CD14-positive monocyte (primary cell): Measurements from ENCODE around the gene C11orf98. TPM values are rescaled to one million over a fixed set of nuclear protein-coding genes. Genes with fewer than 3 reads are reported as not detected.
A peak's percentile ranks its signal among the peaks of the same experiment; 100 is the strongest.

Experiments
- DNase-seq, 3 donors: peaks; one replicate each; pipeline ENCODE4 v3.0.0-alpha.2; 2011 to 2022
- H2AFZ ChIP-seq: 2 replicates; pipeline ENCODE4 v1.6.0; 2012; ENCODE audit warnings: mild to moderate bottlenecking, low read depth, low read length, inconsistent platforms; ENCODE audit not compliant: insufficient read depth, poor library complexity, severe bottlenecking
- H3K27ac ChIP-seq, 2 donors: 1 replicate in 1 of 2; 2 replicates in 1 of 2; pipeline ENCODE4 v1.5.1; 2012 to 2013; ENCODE audit warnings: low read length in 2 of 2, control low read depth in 1 of 2, inconsistent platforms in 1 of 2, low read depth in 1 of 2, mild to moderate bottlenecking in 1 of 2
- H3K27me3 ChIP-seq, 2 donors: one replicate each; pipeline versions ENCODE4 v1.6.0 to v1.6.1; 2011 to 2013; ENCODE audit warnings: low read length in 2 of 2; ENCODE audit not compliant: control insufficient read depth in 2 of 2, insufficient read depth in 2 of 2
- H3K36me3 ChIP-seq, 2 donors: replicated peaks in 1 of 2; 1 replicate in 1 of 2; 2 replicates in 1 of 2; pipeline versions ENCODE4 v1.5.1 to v1.6.1; 2012 to 2013; ENCODE audit warnings: low read length in 2 of 2, control low read depth in 1 of 2, inconsistent platforms in 1 of 2, mild to moderate bottlenecking in 1 of 2; ENCODE audit not compliant: insufficient read depth in 2 of 2, control insufficient read depth in 1 of 2
- H3K4me1 ChIP-seq, 2 donors: 1 replicate in 1 of 2; 2 replicates in 1 of 2; pipeline versions ENCODE4 v1.5.1 to v1.6.1; 2012 to 2013; ENCODE audit warnings: low read length in 2 of 2, control low read depth in 1 of 2, inconsistent platforms in 1 of 2, mild to moderate bottlenecking in 1 of 2, moderate library complexity in 1 of 2; ENCODE audit not compliant: insufficient read depth in 2 of 2, control insufficient read depth in 1 of 2
- H3K4me2 ChIP-seq: replicated peaks from 2 replicates; pipeline ENCODE3; 2012; ENCODE audit warnings: low read length, moderate library complexity, mild to moderate bottlenecking; ENCODE audit not compliant: poor library complexity, severe bottlenecking; ENCODE audit errors: extremely low read depth
- H3K4me3 ChIP-seq, 3 experiments: fragments of 200-600 bp in 1 of 3; sonication (generic) in 1 of 3; replicated peaks in 1 of 3; 1 replicate in 2 of 3; 2 replicates in 1 of 3; pipeline ENCODE4 v1.5.1; 2011 to 2013; ENCODE audit warnings: low read length in 3 of 3, mild to moderate bottlenecking in 3 of 3, control low read depth in 2 of 3, low read depth in 2 of 3, inconsistent platforms in 1 of 3, moderate library complexity in 1 of 3
- H3K79me2 ChIP-seq: 2 replicates; pipeline ENCODE4 v1.6.0; 2012; ENCODE audit warnings: mild to moderate bottlenecking, control low read depth, inconsistent platforms, low read length, moderate library complexity; ENCODE audit not compliant: insufficient read depth
- H3K9ac ChIP-seq: 2 replicates; pipeline ENCODE4 v1.6.0; 2017; ENCODE audit warnings: low read length, mild to moderate bottlenecking; ENCODE audit not compliant: insufficient read depth, poor library complexity, severe bottlenecking
- H3K9me3 ChIP-seq, 2 donors: replicated peaks in 1 of 2; 1 replicate in 1 of 2; 2 replicates in 1 of 2; pipeline versions ENCODE4 v1.5.1 to v1.6.1; 2012 to 2013; ENCODE audit warnings: low read length in 2 of 2, control low read depth in 1 of 2; ENCODE audit not compliant: control insufficient read depth in 1 of 2, insufficient read depth in 1 of 2
- H4K20me1 ChIP-seq: 2 replicates; pipeline ENCODE4 v1.6.0; 2012; ENCODE audit warnings: mild to moderate bottlenecking, low read length, control low read depth, moderate library complexity; ENCODE audit not compliant: insufficient read depth
- H3K27ac Mint-ChIP-seq, 7 donors: one replicate each; pipeline ENCODE4 v1.8.0; 2020; ENCODE audit warnings: mild to moderate bottlenecking in 7 of 7, mixed read lengths in 7 of 7, moderate library complexity in 6 of 7, inconsistent platforms in 2 of 7
- H3K27me3 Mint-ChIP-seq, 3 donors: one replicate each; pipeline ENCODE4 v1.8.0; 2021 to 2022; ENCODE audit warnings: low read depth in 3 of 3, mild to moderate bottlenecking in 3 of 3, mixed read lengths in 3 of 3, moderate library complexity in 3 of 3, inconsistent platforms in 1 of 3
- H3K36me3 Mint-ChIP-seq, 2 donors: one replicate each; pipeline ENCODE4 v1.8.0; 2020; ENCODE audit warnings: mixed read lengths in 2 of 2, inconsistent platforms in 1 of 2, mild to moderate bottlenecking in 1 of 2
- H3K4me1 Mint-ChIP-seq: one replicate; pipeline ENCODE4 v1.8.0; 2020; ENCODE audit warnings: mild to moderate bottlenecking, mixed read lengths
- H3K4me3 Mint-ChIP-seq, 2 donors: one replicate each; pipeline ENCODE4 v1.8.0; 2020; ENCODE audit warnings: mild to moderate bottlenecking in 2 of 2, mixed read lengths in 2 of 2, moderate library complexity in 1 of 2
- H3K9me3 Mint-ChIP-seq, 7 donors: one replicate each; pipeline ENCODE4 v1.8.0; 2020 to 2022; ENCODE audit warnings: mixed read lengths in 7 of 7, mild to moderate bottlenecking in 6 of 7, moderate library complexity in 6 of 7, inconsistent platforms in 2 of 7
- CTCF ChIP-seq: fragments of 200-600 bp; IDR thresholded peaks from one replicate; pipeline ENCODE4 v1.8.0; 2022; ENCODE audit warnings: antibody characterized with exemption, mild to moderate bottlenecking
- WGBS: methylation state at CpG from one replicate; pipeline ENCODE4 v1.1.5; 2013; ENCODE audit warnings: missing lambda C conversion rate; ENCODE audit not compliant: insufficient coverage; 5-methylcytosine and 5-hydroxymethylcytosine counted together
- intact Hi-C, 2 donors: fragments of 100-400 bp; cut with micrococcal nuclease; formaldehyde crosslinking; loops; one replicate each; pipeline versions ENCODE4 v1.15.0 to v1.15.1; 2023
- polyA plus RNA-seq, 3 donors: library from polyadenylated mRNA; depleted of rRNA in 1 of 3; unstranded in 2 of 3; stranded (reverse) in 1 of 3; fragments of 300-500 nt in 2 of 3; fragments of >200 nt in 1 of 3; fragmentation: Illumina TruSeq in 2 of 3; gene quantifications; 1 replicate in 2 of 3; 2 replicates in 1 of 3; pipeline ENCODE4 v1.2.3, GENCODE V29; 2012 to 2021

The C11orf98 gene
- polyA plus RNA-seq, 3 donors, result 25.9 to 78.2 (median 74.6) TPM

- no peaks in the 10 kb centered on the region for H3K9me3 Mint-ChIP-seq
- Histone ChIP-seq H3K4me3 (no peak overlapping the region), H3K27ac (peak overlapping the region in 1 of 2 donors; percentile 18), H3K36me3 (peaks cover 62 to 73% of the 10 kb centered on the region in 2 donors), H3K27me3 (no peaks in the 10 kb centered on the region), H3K9me3 (no peaks in the 10 kb centered on the region), H2AFZ (no peak overlapping the region), H3K9ac (no peak overlapping the region), H3K79me2 (peaks cover 38% of the 10 kb centered on the region), H4K20me1 (peaks cover 31% of the 10 kb centered on the region), H3K4me2 (no peak overlapping the region), H3K4me1 (peaks cover 18 to 24% of the 10 kb centered on the region in 2 donors)
- peak overlapping the region in 4 of 7 donors; percentile 22 to 46 (median 36) for H3K27ac Mint-ChIP-seq
- DNase-seq, result no peak
- intact Hi-C loops, result no loop called here
- no peak for TF ChIP-seq CTCF
- peaks cover 59 to 69% of the 10 kb centered on the region in 2 donors for H3K36me3 Mint-ChIP-seq
- peaks cover 20% of the 10 kb centered on the region for H3K4me1 Mint-ChIP-seq
- no peaks in the 10 kb centered on the region for H3K27me3 Mint-ChIP-seq
- 92% methylated on average over 2 of the region's 3 CpGs for WGBS
- H3K4me3 Mint-ChIP-seq, result no peak overlapping the region
Observed at GRCh38 chr11:62712861-62713260, 47.9 kb upstream of the C11orf98 start.

GRCh38 chr11:62712276-62712812, 47.3 kb upstream of the C11orf98 start:
- Histone ChIP-seq H3K9me3 (no peaks in the 10 kb centered on the region), H4K20me1 (peaks cover 25% of the 10 kb centered on the region), H3K79me2 (peaks cover 34% of the 10 kb centered on the region), H3K9ac (no peak overlapping the region), H2AFZ (no peak overlapping the region), H3K36me3 (peaks cover 57 to 68% of the 10 kb centered on the region in 2 donors), H3K4me2 (no peak overlapping the region), H3K4me3 (no peak overlapping the region), H3K27ac (peak overlapping the region in 1 of 2 donors; percentile 18), H3K4me1 (peaks cover 18 to 30% of the 10 kb centered on the region in 2 donors), H3K27me3 (no peaks in the 10 kb centered on the region)
- Mint-ChIP-seq H3K9me3 (no peaks in the 10 kb centered on the region), H3K4me1 (peaks cover 24% of the 10 kb centered on the region), H3K27ac (no peak overlapping the region), H3K27me3 (no peaks in the 10 kb centered on the region), H3K4me3 (no peak overlapping the region), H3K36me3 (peaks cover 54 to 63% of the 10 kb centered on the region in 2 donors)
- DNase-seq, result no peak
- no CpG with 5 or more reads among the region's 6 CpGs for WGBS
- intact Hi-C loops, result no loop called here
- TF ChIP-seq CTCF, result no peak
